OCI-LY7 (cell line): ENCODE measurements around the gene NUP62. TPM values are rescaled to one million over a fixed set of nuclear protein-coding genes. Genes with fewer than 3 reads are reported as not detected.

ENCODE experiments used
- BruUV-seq: library from RNA; stranded (reverse); fragments of 400-500 nt; replicated peaks from 2 replicates; lab custom pipeline; 2021; lab: Mats Ljungman, UMichigan
- CTCF ChIA-PET: fragments of 300-600 bp; sonication (Branson Sonifier 250); formaldehyde crosslinking; loops from one replicate; lab custom pipeline; 2022; ENCODE audit warnings: antibody characterized with exemption; ENCODE audit not compliant: unreplicated experiment; lab: Charles Lee
- POLR2A ChIA-PET: fragments of 300-600 bp; sonication (Branson Sonifier 250); formaldehyde crosslinking; loops from one replicate; lab custom pipeline; 2022; ENCODE audit warnings: antibody characterized with exemption; lab: Charles Lee
- DNase-seq: peaks from one replicate; pipeline ENCODE4 v3.0.0-alpha.2; 2015; ENCODE audit warnings: low spot score
- H2AFZ ChIP-seq: fragments of 200-600 bp; sonication (generic), shearing (Covaris generic); 2 replicates; pipeline ENCODE4 v1.6.1; 2014; ENCODE audit warnings: mild to moderate bottlenecking, antibody characterized with exemption, low read length, moderate library complexity
- H3K27ac ChIP-seq: fragments of 200-600 bp; sonication (generic); 2 replicates; pipeline ENCODE4 v1.5.1; 2014; ENCODE audit warnings: mixed run types, low read depth, mild to moderate bottlenecking, moderate library complexity, low read length, inconsistent platforms; ENCODE audit not compliant: poor library complexity, severe bottlenecking
- H3K36me3 ChIP-seq: fragments of 200-600 bp; sonication (generic); 2 replicates; pipeline ENCODE4 v1.6.1; 2014; ENCODE audit warnings: mild to moderate bottlenecking, antibody characterized with exemption, low read length, moderate library complexity, mixed read lengths; ENCODE audit not compliant: insufficient read depth
- H3K4me1 ChIP-seq: fragments of 200-600 bp; sonication (generic); 2 replicates; pipeline ENCODE4 v1.5.1; 2014; ENCODE audit warnings: mild to moderate bottlenecking, low read length; ENCODE audit not compliant: insufficient read depth, poor library complexity, severe bottlenecking
- H3K4me2 ChIP-seq: fragments of 200-600 bp; sonication (generic); 2 replicates; pipeline ENCODE4 v1.6.1; 2014; ENCODE audit warnings: mild to moderate bottlenecking, low read length
- H3K4me3 ChIP-seq: fragments of 200-600 bp; sonication (generic); 2 replicates; pipeline ENCODE4 v1.5.1; 2014; ENCODE audit warnings: mild to moderate bottlenecking, low read depth, low read length; ENCODE audit not compliant: poor library complexity, severe bottlenecking
- H3K79me2 ChIP-seq: fragments of 200-600 bp; sonication (generic); 2 replicates; pipeline ENCODE4 v1.6.1; 2016; ENCODE audit warnings: low read depth, mild to moderate bottlenecking, low read length, moderate library complexity, mixed read lengths; ENCODE audit not compliant: insufficient read depth
- H3K9me2 ChIP-seq: fragments of 200-600 bp; sonication (generic); 2 replicates; pipeline ENCODE4 v1.6.1; 2016; ENCODE audit warnings: mild to moderate bottlenecking, low read length, mixed read lengths; ENCODE audit not compliant: insufficient read depth
- H3K9me3 ChIP-seq: fragments of 200-600 bp; sonication (generic); 2 replicates; pipeline ENCODE4 v1.6.1; 2014; ENCODE audit warnings: mild to moderate bottlenecking, mixed run types, low read length, mixed read lengths
- H4K20me1 ChIP-seq: fragments of 200-600 bp; sonication (generic); 2 replicates; pipeline ENCODE4 v1.6.1; 2014; ENCODE audit warnings: mild to moderate bottlenecking, antibody characterized with exemption, low read length, moderate library complexity, mixed read lengths; ENCODE audit not compliant: insufficient read depth
- EZH2phosphoT487 ChIP-seq: fragments of 200-600 bp; sonication (generic); IDR thresholded peaks from 2 replicates; pipeline ENCODE4 v1.6.1; 2018; ENCODE audit warnings: low read depth, borderline replicate concordance, mild to moderate bottlenecking, mixed run types, antibody characterized with exemption, low read length, moderate library complexity, mixed read lengths
- intact Hi-C: fragments of 100-400 bp; cut with micrococcal nuclease; formaldehyde crosslinking; loops from one replicate; pipeline ENCODE4 v1.10.0; 2022; ENCODE audit not compliant: unreplicated experiment
- total RNA-seq, 2 experiments: library from RNA; depleted of rRNA in 1 of 2; stranded (reverse); fragments of >200 nt in 1 of 2; shearing (Covaris generic) in 1 of 2; gene quantifications; 2 replicates each; pipeline ENCODE4 v1.2.3, GENCODE V29; 2014 to 2022
- TF ChIP-seq, protein P1 (sequence below): fragments of 200-600 bp; sonication (generic); conservative IDR thresholded peaks from 2 replicates; pipeline ENCODE4 v1.5.1; 2014; ENCODE audit warnings: mild to moderate bottlenecking, antibody characterized with exemption, low read length, moderate library complexity, mixed read lengths

NUP62 gene
- total RNA-seq, 2 experiments from 2014 or later: 75.6 to 76.3 TPM

GRCh38 chr19:49908480-49909420 is 20.6 kb downstream of the NUP62 start:
- POLR2A ChIA-PET: interaction anchor here (1.3 kb wide), 1 partner anchor 21 kb away, joined by 3 read pairs; the partner anchor contains the start of gene NUP62
- Histone ChIP-seq H4K20me1 (peaks cover 10% of the 10 kb centered on the region; the same call in 1 of the 2 replicates), H3K36me3 (peaks cover 79% of the 10 kb centered on the region), H2AFZ (no peak overlapping the region), H3K79me2 (peaks cover 13% of the 10 kb centered on the region; the same call in 1 of the 2 replicates), H3K4me3 (no peak overlapping the region), H3K4me1 (peaks cover 46% of the 10 kb centered on the region), H3K9me3 (no peaks in the 10 kb centered on the region), H3K4me2 (no peak overlapping the region), H3K9me2 (no peaks in the 10 kb centered on the region), H3K27ac (no peak overlapping the region)
- no peak for DNase-seq
- CTCF ChIA-PET: no interaction called here
- no TSS peak for BruUV-seq
- TF ChIP-seq EZH2phosphoT487: no peak
- TF ChIP-seq, protein P1, sequence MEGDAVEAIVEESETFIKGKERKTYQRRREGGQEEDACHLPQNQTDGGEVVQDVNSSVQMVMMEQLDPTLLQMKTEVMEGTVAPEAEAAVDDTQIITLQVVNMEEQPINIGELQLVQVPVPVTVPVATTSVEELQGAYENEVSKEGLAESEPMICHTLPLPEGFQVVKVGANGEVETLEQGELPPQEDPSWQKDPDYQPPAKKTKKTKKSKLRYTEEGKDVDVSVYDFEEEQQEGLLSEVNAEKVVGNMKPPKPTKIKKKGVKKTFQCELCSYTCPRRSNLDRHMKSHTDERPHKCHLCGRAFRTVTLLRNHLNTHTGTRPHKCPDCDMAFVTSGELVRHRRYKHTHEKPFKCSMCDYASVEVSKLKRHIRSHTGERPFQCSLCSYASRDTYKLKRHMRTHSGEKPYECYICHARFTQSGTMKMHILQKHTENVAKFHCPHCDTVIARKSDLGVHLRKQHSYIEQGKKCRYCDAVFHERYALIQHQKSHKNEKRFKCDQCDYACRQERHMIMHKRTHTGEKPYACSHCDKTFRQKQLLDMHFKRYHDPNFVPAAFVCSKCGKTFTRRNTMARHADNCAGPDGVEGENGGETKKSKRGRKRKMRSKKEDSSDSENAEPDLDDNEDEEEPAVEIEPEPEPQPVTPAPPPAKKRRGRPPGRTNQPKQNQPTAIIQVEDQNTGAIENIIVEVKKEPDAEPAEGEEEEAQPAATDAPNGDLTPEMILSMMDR: no peak
- intact Hi-C loops: no loop called here

DNA sequence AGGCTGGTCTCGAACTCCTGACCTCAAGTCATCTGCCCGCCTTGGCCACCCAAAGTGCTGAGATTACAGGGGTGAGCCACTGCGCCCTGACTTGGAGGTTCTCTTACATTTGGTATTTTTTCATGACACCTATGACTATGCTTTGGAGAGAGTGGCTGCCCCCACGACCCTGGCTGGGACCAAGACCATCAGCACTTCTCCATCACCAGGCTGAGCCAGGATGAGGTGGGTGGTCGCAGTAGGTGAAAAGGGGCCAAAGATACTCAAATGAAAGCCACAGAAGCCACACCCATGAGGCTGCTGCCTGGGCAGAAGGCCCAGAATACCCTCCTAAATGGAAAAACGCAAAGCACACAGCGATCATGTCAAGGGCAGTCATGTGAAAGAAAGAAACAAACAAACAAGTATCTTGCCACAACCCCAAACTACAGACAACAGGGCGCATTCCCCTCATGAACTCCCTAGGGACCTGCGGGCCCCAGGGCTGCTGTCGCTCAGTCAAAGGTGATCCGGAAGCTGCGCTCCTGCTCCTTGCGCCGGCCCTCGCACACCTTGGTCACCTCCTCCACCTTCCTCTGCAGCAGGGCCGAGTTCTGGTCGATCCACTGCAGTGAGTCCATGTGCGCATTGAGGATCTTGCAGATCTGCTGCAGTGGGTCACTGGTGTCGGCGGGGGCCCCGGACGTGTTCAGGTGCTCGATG is 21.4 kb downstream of the NUP62 start:
- Histone ChIP-seq H3K9me2 (no peaks in the 10 kb centered on the region), H3K27ac (no peak overlapping the region), H4K20me1 (peaks cover 10% of the 10 kb centered on the region; the same call in 1 of the 2 replicates), H3K4me1 (peaks cover 52% of the 10 kb centered on the region), H2AFZ (no peak overlapping the region), H3K4me2 (no peak overlapping the region), H3K4me3 (no peak overlapping the region), H3K9me3 (no peaks in the 10 kb centered on the region), H3K79me2 (peaks cover 13% of the 10 kb centered on the region; the same call in 1 of the 2 replicates), H3K36me3 (peaks cover 71% of the 10 kb centered on the region)
- no peak for DNase-seq
- BruUV-seq: no TSS peak
- ChIA-PET POLR2A (interaction anchor here (1.3 kb wide), 1 partner anchor 22 kb away, joined by 3 read pairs; the partner anchor contains the start of gene NUP62), CTCF (no interaction called here)
- intact Hi-C loops: no loop called here
- no peak for TF ChIP-seq EZH2phosphoT487
- TF ChIP-seq, protein P1: no peak
